ENCODE results near the gene GON7.

GON7 gene

DNA sequence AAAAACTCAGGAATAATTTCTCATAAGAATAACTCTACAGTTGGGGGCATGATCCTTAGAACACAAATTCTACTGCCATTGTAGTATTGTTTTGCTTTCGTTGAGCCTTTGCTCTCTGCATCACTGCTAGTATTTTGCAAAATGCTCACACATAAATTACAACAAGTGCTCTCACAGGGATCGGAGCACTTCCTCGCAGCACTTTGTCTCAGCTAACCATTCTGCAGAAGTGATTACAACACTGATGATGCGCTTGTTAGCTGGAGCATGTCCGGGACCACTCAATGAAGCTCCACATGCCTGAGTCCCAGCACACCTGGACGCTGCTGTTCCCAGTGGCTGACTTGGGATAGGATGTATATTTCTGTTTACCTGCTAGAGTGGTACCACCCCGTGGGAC lies 53.7 kb downstream of the GON7 start:
- no peak for DNase-seq (ENCODE audit: low spot score)
- TF ChIP-seq, protein P1, sequence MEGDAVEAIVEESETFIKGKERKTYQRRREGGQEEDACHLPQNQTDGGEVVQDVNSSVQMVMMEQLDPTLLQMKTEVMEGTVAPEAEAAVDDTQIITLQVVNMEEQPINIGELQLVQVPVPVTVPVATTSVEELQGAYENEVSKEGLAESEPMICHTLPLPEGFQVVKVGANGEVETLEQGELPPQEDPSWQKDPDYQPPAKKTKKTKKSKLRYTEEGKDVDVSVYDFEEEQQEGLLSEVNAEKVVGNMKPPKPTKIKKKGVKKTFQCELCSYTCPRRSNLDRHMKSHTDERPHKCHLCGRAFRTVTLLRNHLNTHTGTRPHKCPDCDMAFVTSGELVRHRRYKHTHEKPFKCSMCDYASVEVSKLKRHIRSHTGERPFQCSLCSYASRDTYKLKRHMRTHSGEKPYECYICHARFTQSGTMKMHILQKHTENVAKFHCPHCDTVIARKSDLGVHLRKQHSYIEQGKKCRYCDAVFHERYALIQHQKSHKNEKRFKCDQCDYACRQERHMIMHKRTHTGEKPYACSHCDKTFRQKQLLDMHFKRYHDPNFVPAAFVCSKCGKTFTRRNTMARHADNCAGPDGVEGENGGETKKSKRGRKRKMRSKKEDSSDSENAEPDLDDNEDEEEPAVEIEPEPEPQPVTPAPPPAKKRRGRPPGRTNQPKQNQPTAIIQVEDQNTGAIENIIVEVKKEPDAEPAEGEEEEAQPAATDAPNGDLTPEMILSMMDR (IDR thresholded peaks at IDR 0.05; ENCODE audit: extremely low read depth, insufficient read depth, missing control alignments), result no peak
- in situ Hi-C loops (cut with MboI; ENCODE audit: low pct_unique_long_range_greater_than_20kb, low sequenced_read_pairs, unreplicated experiment), result no loop called here
